ENCODE data around the gene TMEM45B.
"Not testable (repeated sequence)": the region's sequence is repeated elsewhere in the genome, so short reads cannot be mapped to it uniquely, and the experiment has no call there.

The TMEM45B gene

DNA sequence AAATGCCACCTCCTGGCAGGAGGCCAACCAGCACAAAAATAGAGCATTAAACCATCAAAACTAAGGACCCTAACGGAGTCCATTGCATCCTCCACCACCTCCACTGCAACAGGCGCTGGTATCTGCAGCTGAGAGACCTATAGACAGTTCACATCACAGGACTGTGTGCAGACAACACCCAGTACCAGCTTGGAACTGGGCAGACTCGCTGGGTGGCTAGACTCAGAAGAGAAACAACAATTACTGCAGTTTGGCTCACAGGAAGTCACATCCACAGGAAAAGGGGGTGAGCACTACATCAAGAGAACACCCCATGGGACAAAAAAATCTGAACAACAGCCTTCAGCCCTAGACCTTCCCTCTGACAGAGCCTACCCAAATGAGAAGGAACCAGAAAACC lies 11.6 kb upstream of the TMEM45B start:
- no peak for DNase-seq (ENCODE audit: low read depth)
- TF ChIP-seq, protein P1, sequence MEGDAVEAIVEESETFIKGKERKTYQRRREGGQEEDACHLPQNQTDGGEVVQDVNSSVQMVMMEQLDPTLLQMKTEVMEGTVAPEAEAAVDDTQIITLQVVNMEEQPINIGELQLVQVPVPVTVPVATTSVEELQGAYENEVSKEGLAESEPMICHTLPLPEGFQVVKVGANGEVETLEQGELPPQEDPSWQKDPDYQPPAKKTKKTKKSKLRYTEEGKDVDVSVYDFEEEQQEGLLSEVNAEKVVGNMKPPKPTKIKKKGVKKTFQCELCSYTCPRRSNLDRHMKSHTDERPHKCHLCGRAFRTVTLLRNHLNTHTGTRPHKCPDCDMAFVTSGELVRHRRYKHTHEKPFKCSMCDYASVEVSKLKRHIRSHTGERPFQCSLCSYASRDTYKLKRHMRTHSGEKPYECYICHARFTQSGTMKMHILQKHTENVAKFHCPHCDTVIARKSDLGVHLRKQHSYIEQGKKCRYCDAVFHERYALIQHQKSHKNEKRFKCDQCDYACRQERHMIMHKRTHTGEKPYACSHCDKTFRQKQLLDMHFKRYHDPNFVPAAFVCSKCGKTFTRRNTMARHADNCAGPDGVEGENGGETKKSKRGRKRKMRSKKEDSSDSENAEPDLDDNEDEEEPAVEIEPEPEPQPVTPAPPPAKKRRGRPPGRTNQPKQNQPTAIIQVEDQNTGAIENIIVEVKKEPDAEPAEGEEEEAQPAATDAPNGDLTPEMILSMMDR (IDR thresholded peaks at IDR 0.05; ENCODE audit: insufficient read depth, low read depth, low read length, missing control alignments), result no peak
- H3K4me3 ChIP-seq (ENCODE audit: low read depth, low read length), result no peak overlapping the region

DNA sequence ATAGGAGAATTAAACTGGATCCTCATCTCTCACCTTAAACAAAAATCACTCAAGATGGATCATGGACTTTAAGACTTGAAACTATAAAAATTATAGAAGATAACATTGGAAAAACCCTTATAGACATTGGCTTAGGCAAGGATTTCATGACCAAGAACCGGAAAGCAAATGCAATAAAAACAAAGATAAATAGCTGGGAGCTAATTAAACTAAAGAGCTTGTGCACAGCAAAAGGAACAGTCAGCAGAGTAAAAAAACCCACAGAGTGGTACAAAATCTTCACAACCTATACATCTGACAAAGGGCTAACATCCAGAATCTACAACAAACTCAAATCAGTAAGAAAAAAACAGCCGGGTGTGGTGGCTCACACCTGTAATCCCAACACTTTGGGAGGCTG lies 7.4 kb upstream of the TMEM45B start:
- not testable (repeated sequence) for DNase-seq (ENCODE audit: low read depth); H3K4me3 ChIP-seq (ENCODE audit: low read depth, low read length)

DNA sequence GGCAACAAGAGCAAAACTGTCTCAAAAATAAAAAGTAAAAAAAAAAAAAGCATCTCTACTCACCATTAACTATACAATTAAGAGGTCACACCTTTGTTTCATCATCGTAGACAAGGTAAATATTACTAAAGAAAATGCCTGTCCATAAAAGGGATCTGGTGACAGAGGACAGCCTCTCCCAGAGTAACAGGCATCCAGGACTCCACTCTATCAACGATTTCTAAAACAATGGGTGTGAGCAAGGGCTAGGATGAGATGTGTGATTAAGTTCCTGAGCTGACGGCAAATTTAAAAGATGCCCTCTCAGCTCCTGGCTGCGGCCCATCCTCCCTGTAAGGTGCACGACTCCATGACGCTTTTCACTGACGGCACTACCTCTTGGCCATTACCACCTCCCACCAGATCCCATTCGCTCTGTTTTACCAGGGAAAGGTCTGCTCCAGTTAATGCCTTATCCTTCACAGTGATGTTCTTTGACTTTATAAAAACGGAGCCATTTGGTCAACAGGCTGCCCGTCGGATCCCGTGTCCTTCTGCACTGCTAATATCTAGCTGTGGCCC lies 2.3 kb upstream of the TMEM45B start:
- no peak for DNase-seq (ENCODE audit: low read depth)
- TF ChIP-seq, protein P1 (IDR thresholded peaks at IDR 0.05; ENCODE audit: insufficient read depth, low read depth, low read length, missing control alignments), result no peak
- no peak overlapping the region for H3K4me3 ChIP-seq (ENCODE audit: low read depth, low read length)

DNA sequence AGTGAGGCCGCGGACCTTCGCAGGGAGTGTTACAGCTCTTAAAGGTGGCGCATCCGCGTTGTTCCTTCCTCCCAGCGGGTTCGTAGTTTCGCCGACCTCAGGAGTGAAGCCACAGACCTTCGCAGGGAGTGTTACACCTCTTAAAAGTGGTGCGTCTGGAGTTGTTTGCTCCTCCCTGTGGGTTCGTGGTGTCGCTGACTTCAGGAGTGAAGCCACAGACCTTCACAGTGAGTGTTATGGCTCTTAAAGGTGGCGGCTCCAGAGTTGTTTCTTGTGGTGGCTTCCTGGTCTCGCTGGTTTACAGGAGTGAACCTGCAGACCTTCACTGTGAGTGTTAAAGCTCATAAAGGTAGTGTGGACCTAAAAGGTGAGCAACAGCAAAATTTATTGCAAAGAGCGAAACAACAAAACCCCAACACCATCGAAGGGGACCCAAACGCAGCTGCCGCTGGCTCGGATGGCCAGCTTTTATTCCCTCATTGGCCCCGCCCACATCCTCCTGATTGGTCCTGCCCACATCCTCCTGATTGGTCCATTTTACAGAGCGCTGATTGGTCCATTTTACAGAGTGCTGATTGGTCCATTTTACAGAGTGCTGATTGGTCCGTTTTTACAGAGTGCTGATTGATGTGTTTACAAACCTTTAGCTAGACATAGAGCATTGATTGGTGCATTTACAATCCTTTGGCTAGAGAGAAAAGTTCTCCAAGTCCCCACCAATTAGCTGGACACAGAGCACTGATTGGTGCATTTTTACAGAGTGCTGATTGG lies 1.2 kb upstream of the TMEM45B start:
- H3K4me3 ChIP-seq (ENCODE audit: low read depth, low read length), result no peak overlapping the region

DNA sequence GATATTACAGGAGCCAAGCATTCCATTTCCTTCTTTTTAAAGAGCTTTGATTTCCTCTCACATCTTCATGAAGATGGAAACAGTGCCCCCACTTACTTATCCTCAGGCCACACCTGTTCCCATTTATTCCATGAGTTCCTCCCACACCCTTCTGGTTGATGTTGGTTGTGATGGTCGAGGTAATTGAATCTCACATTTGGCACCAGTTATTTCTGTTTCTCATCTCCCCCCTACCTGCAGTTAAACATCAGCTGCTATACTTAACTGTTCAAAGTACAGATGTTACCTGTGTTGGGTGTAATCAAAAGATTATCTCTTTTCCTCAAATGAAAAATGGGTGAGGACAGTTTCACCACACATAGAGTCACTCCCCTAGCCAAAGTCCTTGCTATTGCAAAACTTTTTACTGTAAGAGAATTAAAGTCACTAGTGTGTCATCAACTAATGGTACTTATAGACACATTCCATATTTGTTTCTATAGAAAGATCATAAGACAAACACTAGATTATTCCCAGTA lies 1.9 kb downstream of the TMEM45B start:
- TF ChIP-seq, protein P1 (IDR thresholded peaks at IDR 0.05; ENCODE audit: insufficient read depth, low read depth, low read length, missing control alignments), result no peak
- DNase-seq (ENCODE audit: low read depth), result no peak
- H3K4me3 ChIP-seq (ENCODE audit: low read depth, low read length), result no peak overlapping the region

More for the DNA sequence above, 1.2 kb upstream of the TMEM45B start:
- DNase-seq (ENCODE audit: low read depth), result no peak
- TF ChIP-seq, protein P1 (IDR thresholded peaks at IDR 0.05; ENCODE audit: insufficient read depth, low read depth, low read length, missing control alignments), result no peak

DNA sequence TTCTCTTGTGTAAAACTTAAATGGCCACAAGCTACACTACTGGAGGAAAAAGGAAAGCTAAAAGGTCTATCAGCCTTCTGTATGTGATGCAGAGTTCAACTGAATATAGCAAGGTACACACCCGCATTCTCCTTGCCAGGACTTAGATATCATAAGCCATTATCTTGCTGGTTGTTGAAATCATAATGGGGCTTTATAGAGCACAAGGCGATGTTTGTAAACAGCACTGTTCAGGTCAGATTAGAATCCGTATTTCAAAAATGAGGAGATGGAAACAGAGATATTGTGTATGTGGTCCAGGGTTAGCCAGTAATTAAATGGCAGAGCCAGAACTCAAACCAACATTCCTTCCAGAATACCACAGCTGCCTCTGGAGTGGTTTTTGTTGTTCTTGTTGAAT lies 2.6 kb downstream of the TMEM45B start:
- H3K4me3 ChIP-seq (ENCODE audit: low read depth, low read length); DNase-seq (ENCODE audit: low read depth): not testable (repeated sequence)

DNA sequence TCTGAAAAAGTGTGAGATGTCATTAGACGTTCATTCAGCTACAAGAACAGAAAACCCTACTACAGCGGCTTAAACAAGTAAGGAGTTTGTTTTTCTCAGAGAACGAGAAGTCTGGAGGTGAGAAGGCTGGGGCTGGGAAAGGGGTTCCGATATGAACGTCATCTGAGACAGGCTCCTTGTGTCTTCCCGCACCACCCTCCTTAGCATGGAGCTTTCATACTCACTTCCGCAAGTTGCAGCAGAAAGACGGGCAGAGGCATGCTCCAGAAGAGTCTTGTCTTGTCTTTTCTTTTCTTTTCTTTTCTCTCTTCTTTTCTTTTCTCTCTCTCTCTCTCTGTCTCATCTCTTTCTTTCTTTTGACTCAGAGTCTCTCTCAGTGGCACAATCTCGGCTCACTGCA lies 3.6 kb downstream of the TMEM45B start:
- no peak overlapping the region for H3K4me3 ChIP-seq (ENCODE audit: low read depth, low read length)
- TF ChIP-seq, protein P1 (IDR thresholded peaks at IDR 0.05; ENCODE audit: insufficient read depth, low read depth, low read length, missing control alignments), result no peak
- no peak for DNase-seq (ENCODE audit: low read depth)

DNA sequence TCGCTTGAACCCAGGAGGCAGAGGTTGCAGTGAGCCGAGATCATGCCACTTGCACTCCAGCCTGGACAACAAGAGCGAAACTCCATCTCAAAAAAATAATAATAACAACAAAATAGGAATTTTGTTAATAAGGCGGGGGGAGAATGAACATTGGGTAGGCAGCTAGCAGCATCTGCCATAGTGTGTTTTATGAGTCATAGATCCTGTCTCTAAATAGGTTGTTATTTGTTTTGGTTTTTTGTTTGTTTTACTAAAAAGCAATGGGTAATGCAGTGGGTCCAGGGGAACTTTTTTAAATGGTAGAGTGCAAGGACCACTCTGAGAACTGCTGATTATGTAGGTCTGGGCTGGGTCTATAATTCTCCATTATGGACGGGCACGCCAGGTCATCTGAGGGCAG lies 4.6 kb downstream of the TMEM45B start:
- not testable (repeated sequence) for DNase-seq (ENCODE audit: low read depth); H3K4me3 ChIP-seq (ENCODE audit: low read depth, low read length)

DNA sequence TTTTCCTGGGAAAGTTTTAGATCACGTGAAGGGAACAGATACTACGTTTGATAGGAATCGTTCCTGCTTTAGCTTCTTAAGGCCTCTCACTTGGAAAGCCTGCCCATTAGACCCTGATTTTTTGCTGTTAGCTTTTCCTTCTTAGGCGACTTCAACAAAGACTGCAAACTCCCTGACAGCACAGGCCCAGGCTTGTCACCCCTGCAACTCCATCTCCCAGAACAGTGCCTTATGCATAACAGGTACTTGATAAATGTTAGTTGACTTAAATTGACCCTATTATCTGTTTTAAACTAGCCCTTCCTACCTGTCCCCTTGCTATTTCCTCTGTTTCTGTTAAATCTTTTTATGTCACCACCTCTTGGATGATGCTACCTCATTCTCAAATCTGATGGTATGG lies 7.6 kb downstream of the TMEM45B start:
- H3K4me3 ChIP-seq (ENCODE audit: low read depth, low read length); DNase-seq (ENCODE audit: low read depth): not testable (repeated sequence)

DNA sequence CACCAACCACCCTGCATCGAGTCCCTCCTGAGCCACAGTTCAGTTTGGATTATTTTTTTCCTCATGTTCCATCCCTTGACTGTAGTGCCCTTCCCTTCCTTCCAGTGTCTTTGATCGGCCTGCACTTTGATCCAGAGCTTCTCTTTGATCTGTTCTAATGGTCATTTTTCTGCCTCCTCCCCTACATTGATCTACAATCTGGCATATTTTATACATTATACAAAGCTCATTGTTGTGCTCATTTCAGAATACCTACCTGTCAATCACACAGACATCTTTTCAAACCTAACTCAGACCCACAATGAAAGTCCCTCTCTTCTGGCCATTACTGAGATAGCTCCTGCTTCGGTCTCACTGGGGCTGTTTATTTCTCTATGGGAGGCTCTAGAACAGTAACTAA lies 8.2 kb downstream of the TMEM45B start:
- H3K4me3 ChIP-seq (ENCODE audit: low read depth, low read length); DNase-seq (ENCODE audit: low read depth): not testable (repeated sequence)

Measured in GM12865 (cell line).